ENCODE measurements around the gene FOXF1. TPM values are rescaled to one million over a fixed set of nuclear protein-coding genes. Genes with fewer than 3 reads are reported as not detected.

FOXF1 gene
- total RNA-seq, 1 experiment from 2014 or later, result not detected

GRCh38 chr16:86505185-86505898 is 5.0 kb upstream of the FOXF1 start:
- CTCF ChIA-PET, result no interaction called here
- Histone ChIP-seq H3K27ac (ENCODE audit: low read length) (no peak overlapping the region), H3K9me3 (ENCODE audit: low read length) (no peaks in the 10 kb centered on the region), H3K36me3 (ENCODE audit: low read depth, low read length) (no peaks in the 10 kb centered on the region), H3K4me3 (ENCODE audit: low read length) (no peak overlapping the region), H3K4me2 (ENCODE audit: low read length) (peak overlapping the region; percentile 16; the same call in 1 of the 2 replicates), H3K27me3 (ENCODE audit: low read length) (peaks cover 91% of the 10 kb centered on the region), H2AFZ (ENCODE audit: low read length) (no peak overlapping the region), H3F3A (ENCODE audit: low read length, unreplicated experiment) (no peaks in the 10 kb centered on the region), H4K20me1 (ENCODE audit: low read length) (no peaks in the 10 kb centered on the region), H3K9ac (ENCODE audit: low read length) (no peak overlapping the region), H3K79me2 (ENCODE audit: low read length) (no peaks in the 10 kb centered on the region), H3K4me1 (ENCODE audit: insufficient read depth, low read length) (no peaks in the 10 kb centered on the region), H3K9me2 (replicated peaks; ENCODE audit: low read length) (no peaks in the 10 kb centered on the region)
- ATAC-seq (peak; percentile 24; the same call in 1 of the 2 replicates), DNase-seq (no peak)
- intact Hi-C loops (cut with micrococcal nuclease), result no loop called here
- POLR2A ChIA-PET (ENCODE audit: unreplicated experiment), result no interaction called here
- TF ChIP-seq, protein P1, sequence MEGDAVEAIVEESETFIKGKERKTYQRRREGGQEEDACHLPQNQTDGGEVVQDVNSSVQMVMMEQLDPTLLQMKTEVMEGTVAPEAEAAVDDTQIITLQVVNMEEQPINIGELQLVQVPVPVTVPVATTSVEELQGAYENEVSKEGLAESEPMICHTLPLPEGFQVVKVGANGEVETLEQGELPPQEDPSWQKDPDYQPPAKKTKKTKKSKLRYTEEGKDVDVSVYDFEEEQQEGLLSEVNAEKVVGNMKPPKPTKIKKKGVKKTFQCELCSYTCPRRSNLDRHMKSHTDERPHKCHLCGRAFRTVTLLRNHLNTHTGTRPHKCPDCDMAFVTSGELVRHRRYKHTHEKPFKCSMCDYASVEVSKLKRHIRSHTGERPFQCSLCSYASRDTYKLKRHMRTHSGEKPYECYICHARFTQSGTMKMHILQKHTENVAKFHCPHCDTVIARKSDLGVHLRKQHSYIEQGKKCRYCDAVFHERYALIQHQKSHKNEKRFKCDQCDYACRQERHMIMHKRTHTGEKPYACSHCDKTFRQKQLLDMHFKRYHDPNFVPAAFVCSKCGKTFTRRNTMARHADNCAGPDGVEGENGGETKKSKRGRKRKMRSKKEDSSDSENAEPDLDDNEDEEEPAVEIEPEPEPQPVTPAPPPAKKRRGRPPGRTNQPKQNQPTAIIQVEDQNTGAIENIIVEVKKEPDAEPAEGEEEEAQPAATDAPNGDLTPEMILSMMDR (conservative IDR thresholded peaks at IDR 0.05; ENCODE audit: low read depth, low read length), result no peak
- TF ChIP-seq EZH2 (IDR thresholded peaks at IDR 0.05; ENCODE audit: low read length, unreplicated experiment) (peak; percentile 79), EZH2phosphoT487 (IDR thresholded peaks at IDR 0.05; ENCODE audit: borderline replicate concordance, low read length) (peak; percentile 48; the same call in 1 of the 2 replicates)
- BruUV-seq (replicated peaks), result no TSS peak

GRCh38 chr16:86505899-86506864 is 4.1 kb upstream of the FOXF1 start:
- H3F3A ChIP-seq (ENCODE audit: low read length, unreplicated experiment), result no peaks in the 10 kb centered on the region
- H3K27ac ChIP-seq (ENCODE audit: low read length), result no peak overlapping the region
- no peaks in the 10 kb centered on the region for H4K20me1 ChIP-seq (ENCODE audit: low read length)
- no peaks in the 10 kb centered on the region for H3K36me3 ChIP-seq (ENCODE audit: low read depth, low read length)
- intact Hi-C loops (cut with micrococcal nuclease), result no loop called here
- no peak overlapping the region for H2AFZ ChIP-seq (ENCODE audit: low read length)
- H3K9ac ChIP-seq (ENCODE audit: low read length), result no peak overlapping the region
- ATAC-seq (no peak), DNase-seq (no peak)
- no peaks in the 10 kb centered on the region for H3K9me3 ChIP-seq (ENCODE audit: low read length)
- BruUV-seq (replicated peaks), result no TSS peak
- CTCF ChIA-PET, result no interaction called here
- no peak overlapping the region for H3K4me3 ChIP-seq (ENCODE audit: low read length)
- POLR2A ChIA-PET (ENCODE audit: unreplicated experiment), result no interaction called here
- TF ChIP-seq, protein P1 (conservative IDR thresholded peaks at IDR 0.05; ENCODE audit: low read depth, low read length), result no peak
- peak; percentile 50; the same call in 1 of the 2 replicates for TF ChIP-seq EZH2phosphoT487 (IDR thresholded peaks at IDR 0.05; ENCODE audit: borderline replicate concordance, low read length)
- TF ChIP-seq EZH2 (IDR thresholded peaks at IDR 0.05; ENCODE audit: low read length, unreplicated experiment), result peak; percentile 70
- H3K4me1 ChIP-seq (ENCODE audit: insufficient read depth, low read length), result no peaks in the 10 kb centered on the region
- no peak overlapping the region for H3K4me2 ChIP-seq (ENCODE audit: low read length)
- peaks cover 86% of the 10 kb centered on the region for H3K27me3 ChIP-seq (ENCODE audit: low read length)
- H3K9me2 ChIP-seq (replicated peaks; ENCODE audit: low read length), result no peaks in the 10 kb centered on the region
- no peaks in the 10 kb centered on the region for H3K79me2 ChIP-seq (ENCODE audit: low read length)
